Type B pancreatic cell (in vitro differentiated cells): ENCODE results near the gene EIPR1. TPM values are rescaled to one million over a fixed set of nuclear protein-coding genes. Genes with fewer than 3 reads are reported as not detected.

Source experiments
- DNase-seq: peaks from one replicate; pipeline ENCODE4 v3.0.0; 2021; ENCODE audit warnings: mixed read lengths; ENCODE audit not compliant: unreplicated experiment; ENCODE audit errors: extremely low spot score
- H3K27ac Mint-ChIP-seq: 2 replicates; pipeline ENCODE4 v1.8.0; 2021; ENCODE audit warnings: mild to moderate bottlenecking, mixed read lengths
- H3K27me3 Mint-ChIP-seq: 2 replicates; pipeline ENCODE4 v1.8.0; 2021; ENCODE audit warnings: mixed read lengths
- H3K36me3 Mint-ChIP-seq: 2 replicates; pipeline ENCODE4 v1.8.0; 2021; ENCODE audit warnings: mixed read lengths
- H3K4me1 Mint-ChIP-seq: one replicate; pipeline ENCODE4 v1.8.0; 2021; ENCODE audit warnings: mixed read lengths; ENCODE audit not compliant: unreplicated experiment
- H3K4me3 Mint-ChIP-seq: 2 replicates; pipeline ENCODE4 v1.8.0; 2021; ENCODE audit warnings: mild to moderate bottlenecking, mixed read lengths
- H3K9me3 Mint-ChIP-seq: 2 replicates; pipeline ENCODE4 v1.8.0; 2021; ENCODE audit warnings: mixed read lengths
- total RNA-seq: library from RNA; stranded (reverse); gene quantifications from 2 replicates; pipeline ENCODE4 v1.2.1, GENCODE V29; 2021; ENCODE audit warnings: low replicate concordance
- TF ChIP-seq, protein P1 (sequence below): fragments of 200-600 bp; sonication (generic); conservative IDR thresholded peaks from 2 replicates; pipeline ENCODE4 v1.5.0; 2021; ENCODE audit warnings: antibody characterized with exemption, mild to moderate bottlenecking

EIPR1 gene
- total RNA-seq, 1 donor from 2014 or later, result 24.9 TPM

- TF ChIP-seq, protein P1, sequence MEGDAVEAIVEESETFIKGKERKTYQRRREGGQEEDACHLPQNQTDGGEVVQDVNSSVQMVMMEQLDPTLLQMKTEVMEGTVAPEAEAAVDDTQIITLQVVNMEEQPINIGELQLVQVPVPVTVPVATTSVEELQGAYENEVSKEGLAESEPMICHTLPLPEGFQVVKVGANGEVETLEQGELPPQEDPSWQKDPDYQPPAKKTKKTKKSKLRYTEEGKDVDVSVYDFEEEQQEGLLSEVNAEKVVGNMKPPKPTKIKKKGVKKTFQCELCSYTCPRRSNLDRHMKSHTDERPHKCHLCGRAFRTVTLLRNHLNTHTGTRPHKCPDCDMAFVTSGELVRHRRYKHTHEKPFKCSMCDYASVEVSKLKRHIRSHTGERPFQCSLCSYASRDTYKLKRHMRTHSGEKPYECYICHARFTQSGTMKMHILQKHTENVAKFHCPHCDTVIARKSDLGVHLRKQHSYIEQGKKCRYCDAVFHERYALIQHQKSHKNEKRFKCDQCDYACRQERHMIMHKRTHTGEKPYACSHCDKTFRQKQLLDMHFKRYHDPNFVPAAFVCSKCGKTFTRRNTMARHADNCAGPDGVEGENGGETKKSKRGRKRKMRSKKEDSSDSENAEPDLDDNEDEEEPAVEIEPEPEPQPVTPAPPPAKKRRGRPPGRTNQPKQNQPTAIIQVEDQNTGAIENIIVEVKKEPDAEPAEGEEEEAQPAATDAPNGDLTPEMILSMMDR, result no peak
- Mint-ChIP-seq H3K4me1 (no peaks in the 10 kb centered on the region), H3K4me3 (no peak overlapping the region), H3K27me3 (no peaks in the 10 kb centered on the region), H3K27ac (no peak overlapping the region), H3K36me3 (peaks cover 24% of the 10 kb centered on the region), H3K9me3 (peaks cover 18% of the 10 kb centered on the region)
- DNase-seq, result no peak
Observed at GRCh38 chr2:3272761-3273160, 104.9 kb downstream of the EIPR1 start.

GRCh38 chr2:3270095-3270478 lies 107.5 kb downstream of the EIPR1 start:
- Mint-ChIP-seq H3K9me3 (peaks cover 18% of the 10 kb centered on the region), H3K4me1 (peaks cover 7% of the 10 kb centered on the region), H3K4me3 (no peak overlapping the region), H3K27ac (no peak overlapping the region), H3K27me3 (no peaks in the 10 kb centered on the region), H3K36me3 (peaks cover 24% of the 10 kb centered on the region)
- no peak for DNase-seq
- TF ChIP-seq, protein P1, result no peak

- TF ChIP-seq, protein P1, result no peak
Observed at GRCh38 chr2:3269425-3270094, 108.1 kb downstream of the EIPR1 start.

DNA sequence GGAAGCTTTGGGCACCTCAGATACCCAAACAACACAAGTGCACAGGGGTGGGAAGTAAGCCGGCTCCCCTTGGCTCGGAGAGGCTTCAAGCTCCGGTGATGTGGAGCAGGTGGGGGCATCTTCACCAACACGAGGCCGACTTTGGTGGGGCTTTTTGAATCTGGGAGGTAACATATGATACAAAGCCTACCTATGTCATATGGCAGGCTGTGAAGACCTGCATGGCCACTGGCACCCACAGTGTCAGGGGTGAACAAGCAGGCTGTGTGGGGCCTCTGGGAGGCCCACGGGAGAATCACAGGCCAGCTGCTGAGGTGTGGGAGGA lies 109.0 kb downstream of the EIPR1 start:
- Mint-ChIP-seq H3K4me3 (no peak overlapping the region), H3K9me3 (peaks cover 18% of the 10 kb centered on the region), H3K27ac (no peak overlapping the region), H3K4me1 (peaks cover 12% of the 10 kb centered on the region), H3K27me3 (no peaks in the 10 kb centered on the region), H3K36me3 (peaks cover 16% of the 10 kb centered on the region)
- DNase-seq, result no peak
- TF ChIP-seq, protein P1, result no peak

More at GRCh38 chr2:3269425-3270094, 108.1 kb downstream of the EIPR1 start:
- Mint-ChIP-seq H3K4me3 (no peak overlapping the region), H3K36me3 (peaks cover 20% of the 10 kb centered on the region), H3K9me3 (peaks cover 18% of the 10 kb centered on the region), H3K27me3 (no peaks in the 10 kb centered on the region), H3K4me1 (peaks cover 7% of the 10 kb centered on the region), H3K27ac (no peak overlapping the region)
- no peak for DNase-seq

- Mint-ChIP-seq H3K4me1 (peaks cover 12% of the 10 kb centered on the region), H3K4me3 (no peak overlapping the region), H3K36me3 (peaks cover 14% of the 10 kb centered on the region), H3K27me3 (no peaks in the 10 kb centered on the region), H3K9me3 (peaks cover 18% of the 10 kb centered on the region), H3K27ac (no peak overlapping the region)
- TF ChIP-seq, protein P1, result no peak
- no peak for DNase-seq
Observed at GRCh38 chr2:3267869-3268704, 109.5 kb downstream of the EIPR1 start.
